HG02840 (cell line): ENCODE measurements around the gene OASL.
"Not testable (repeated sequence)": the region's sequence is repeated elsewhere in the genome, so short reads cannot be mapped to it uniquely, and the experiment has no call there.

Experiments
- ATAC-seq: cut with Tn5 transposase; IDR thresholded peaks from one replicate; pipeline ENCODE4 v1.9.1; 2021; ENCODE audit warnings: mild to moderate bottlenecking, moderate library complexity, moderate number of reproducible peaks; ENCODE audit not compliant: unreplicated experiment, low FRiP score

The OASL gene

DNA sequence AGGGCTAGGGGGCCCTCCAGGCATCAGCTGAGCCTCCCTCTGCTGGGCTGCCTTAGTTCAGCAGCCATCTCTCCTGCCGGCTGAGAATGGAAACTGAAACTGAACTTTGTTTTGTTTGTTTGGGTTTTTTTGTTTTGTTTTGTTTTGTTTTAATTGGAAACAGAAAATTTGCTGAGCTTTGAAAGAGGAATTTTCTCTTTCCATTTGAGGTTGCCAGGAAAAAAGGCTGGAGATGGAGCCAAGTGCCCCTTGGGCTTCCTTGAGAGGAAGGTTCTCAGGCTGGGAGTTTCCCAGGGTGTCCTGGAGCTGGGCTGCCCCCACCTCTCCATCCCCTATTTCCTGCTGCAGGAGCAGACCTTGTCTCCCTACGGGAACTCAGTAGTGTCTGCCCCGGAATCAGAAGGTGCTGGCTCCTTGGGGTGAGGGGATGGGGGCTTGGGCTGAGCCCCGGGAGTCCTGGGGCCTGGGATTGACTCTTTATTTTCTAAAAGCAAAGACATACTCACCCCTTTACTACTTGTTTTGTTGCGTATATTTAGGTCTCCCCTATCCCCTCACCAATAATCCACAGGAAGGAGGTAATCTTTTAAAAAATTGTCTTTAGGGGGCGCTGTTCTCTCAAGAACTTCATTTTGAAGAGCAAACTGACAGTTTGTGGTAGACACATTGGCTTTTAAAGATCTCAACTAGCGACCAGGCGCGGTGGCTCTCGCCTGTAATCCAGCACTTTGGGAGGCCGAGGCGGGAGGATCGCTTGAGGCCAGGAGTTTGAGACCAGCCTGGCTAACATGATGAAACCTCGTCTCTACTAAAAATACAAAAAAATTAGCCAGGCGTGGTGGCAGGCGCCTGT is 21.3 kb upstream of the OASL start:
- ATAC-seq: peak; percentile 66

DNA sequence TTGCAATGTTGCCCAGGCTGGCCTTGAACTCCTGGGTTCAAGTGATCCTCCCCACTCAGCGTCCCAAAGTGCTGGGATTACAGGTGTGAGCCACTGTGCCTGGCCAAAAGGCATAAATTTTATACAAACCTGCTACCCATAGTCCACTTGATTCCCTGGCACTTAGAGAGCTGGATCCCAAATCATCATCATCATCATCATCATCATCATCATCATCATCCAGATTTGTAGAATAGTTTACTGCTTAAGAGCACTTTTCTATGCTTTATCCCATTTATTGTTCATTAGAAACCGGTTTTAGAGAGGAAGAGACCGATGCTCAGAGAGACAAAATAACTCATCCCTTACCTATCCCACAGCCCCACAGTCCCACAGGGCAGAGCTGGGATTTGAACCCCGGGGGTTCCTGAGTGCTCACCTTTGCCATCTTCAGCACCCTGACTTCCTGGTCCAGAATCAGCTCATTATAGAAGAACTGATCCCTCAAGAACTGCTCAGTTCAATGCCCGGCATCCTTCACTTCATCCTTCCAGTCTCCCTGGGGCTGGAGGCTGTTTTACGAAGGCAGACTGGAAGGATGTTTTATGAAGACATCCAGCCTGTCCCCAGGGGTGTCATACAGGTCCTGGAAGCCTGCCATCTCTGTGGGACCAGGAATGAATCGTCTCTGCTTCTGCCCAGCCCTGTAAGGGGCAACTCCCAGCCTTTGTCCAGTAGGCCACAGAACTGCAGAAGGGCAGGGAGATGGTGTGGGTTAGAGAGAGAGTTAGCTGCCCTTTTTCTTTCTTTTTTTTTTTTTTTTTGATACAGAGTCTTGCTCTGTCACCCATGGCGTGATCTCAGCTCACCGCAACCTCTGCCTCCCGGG is 20.2 kb upstream of the OASL start:
- ATAC-seq: no peak

DNA sequence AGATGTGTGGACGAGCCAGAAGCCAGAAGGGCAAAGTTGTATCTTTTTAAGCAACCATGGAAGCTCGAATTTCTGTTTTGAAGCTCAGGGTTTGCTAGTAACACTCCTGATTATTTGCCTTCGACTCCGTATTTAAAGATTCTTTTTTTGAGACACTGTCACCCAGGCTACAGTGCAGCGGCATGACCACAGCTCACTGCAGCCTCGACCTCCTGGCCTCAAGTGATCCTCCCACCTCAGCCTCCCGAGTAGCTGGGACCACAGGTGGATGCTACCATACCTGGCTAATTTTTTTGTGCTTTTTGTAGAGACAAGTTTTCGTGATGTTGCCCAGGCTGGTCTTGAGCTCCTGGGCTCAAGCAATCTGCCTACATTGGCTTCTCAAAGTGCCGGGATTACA is 18.7 kb upstream of the OASL start:
- no peak for ATAC-seq

DNA sequence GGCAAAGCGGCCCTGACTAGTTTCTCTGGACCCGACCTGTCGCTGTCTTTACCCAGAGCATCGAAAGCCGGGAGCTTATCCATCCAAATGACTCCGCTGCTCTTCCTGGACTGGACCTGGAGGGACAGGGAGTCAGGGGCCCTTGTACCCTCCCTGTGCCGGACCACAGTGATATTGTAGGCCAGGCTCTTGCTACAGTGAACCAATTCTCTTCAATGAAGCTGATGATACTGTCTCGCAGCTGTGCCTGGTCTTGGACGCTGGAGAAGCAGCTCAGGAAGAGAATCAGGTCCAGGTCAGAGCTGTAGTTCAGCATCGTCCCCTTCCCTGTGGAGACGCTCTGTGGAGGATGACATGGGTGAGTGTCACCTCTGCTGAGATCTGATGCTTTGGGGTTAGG is 14.7 kb upstream of the OASL start:
- no peak for ATAC-seq

DNA sequence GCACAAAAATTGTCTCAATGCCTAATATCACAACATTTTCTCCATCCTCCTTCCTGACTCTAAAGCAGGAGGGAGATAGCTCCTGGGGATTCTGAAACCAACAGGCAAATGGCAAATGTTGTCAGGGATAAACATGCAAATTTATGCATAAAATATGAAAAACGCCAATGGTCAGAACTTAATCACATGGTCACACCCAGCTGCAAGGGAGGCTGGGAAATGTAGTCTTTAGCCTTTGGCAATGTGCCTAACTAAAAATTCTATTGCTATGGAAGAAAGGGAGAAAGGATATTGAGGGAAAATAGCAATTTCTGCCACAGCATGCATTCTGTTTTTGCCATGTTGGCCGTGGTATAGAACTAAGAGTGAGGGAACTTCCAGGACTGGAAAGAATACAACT is 11.7 kb upstream of the OASL start:
- no peak for ATAC-seq

DNA sequence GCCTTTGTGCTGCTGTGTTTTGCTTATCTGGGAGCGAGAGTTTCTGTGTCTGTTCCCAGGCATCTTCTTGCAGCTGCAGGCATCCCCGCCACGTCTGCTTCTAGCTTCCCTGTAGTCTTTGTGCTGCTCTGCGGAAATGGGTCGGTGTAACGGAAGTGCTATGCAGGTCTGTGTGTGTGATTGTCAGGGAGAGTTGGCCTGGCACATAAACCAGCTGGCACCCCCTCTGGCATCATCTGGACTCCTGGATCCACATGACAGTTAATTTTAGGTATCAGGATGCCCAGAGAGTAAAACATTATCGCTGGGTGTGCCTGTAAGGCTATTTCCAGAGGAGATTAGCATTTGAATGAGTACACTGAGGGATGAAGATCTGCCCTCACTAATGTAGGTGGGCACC is 9.4 kb upstream of the OASL start:
- no peak for ATAC-seq

DNA sequence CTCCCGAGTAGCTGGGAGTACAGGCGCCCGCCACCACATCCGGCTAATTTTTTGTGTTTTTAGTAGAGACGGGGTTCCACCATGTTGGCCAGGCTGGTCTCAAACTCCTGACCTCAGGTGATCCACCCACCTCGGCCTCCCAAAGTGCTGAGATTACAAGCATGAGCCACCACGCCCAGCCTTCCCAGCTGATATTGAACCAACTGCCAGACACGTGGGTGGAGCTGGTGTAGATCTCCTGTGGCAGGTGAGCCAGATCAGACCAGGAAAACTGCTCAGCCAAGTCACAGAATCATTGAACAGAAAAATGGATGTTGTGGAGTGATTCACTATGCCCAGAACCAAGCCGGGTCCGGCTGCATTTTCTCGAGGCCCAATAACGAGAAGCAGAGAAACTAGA is 8.4 kb upstream of the OASL start:
- ATAC-seq: not testable (repeated sequence)

DNA sequence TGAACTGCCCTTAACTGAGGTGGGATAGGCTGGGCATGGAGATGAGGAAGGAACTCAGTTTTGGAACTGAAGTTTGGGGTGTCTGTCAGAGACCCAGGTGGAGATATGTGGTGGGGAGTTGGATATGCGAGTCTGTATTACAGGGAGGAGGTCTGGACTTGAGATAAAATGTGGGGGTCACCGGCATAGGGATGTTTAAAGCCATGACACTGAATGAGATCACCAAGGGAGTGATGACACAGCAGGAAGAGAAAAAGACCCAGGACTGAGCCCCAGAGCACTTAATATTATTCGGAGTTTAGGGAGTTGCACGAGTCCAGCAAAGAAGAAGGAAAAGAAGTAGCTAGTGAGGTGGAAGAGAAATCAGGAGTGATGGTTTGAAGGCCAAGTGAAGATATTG is 4.0 kb upstream of the OASL start:
- no peak for ATAC-seq

DNA sequence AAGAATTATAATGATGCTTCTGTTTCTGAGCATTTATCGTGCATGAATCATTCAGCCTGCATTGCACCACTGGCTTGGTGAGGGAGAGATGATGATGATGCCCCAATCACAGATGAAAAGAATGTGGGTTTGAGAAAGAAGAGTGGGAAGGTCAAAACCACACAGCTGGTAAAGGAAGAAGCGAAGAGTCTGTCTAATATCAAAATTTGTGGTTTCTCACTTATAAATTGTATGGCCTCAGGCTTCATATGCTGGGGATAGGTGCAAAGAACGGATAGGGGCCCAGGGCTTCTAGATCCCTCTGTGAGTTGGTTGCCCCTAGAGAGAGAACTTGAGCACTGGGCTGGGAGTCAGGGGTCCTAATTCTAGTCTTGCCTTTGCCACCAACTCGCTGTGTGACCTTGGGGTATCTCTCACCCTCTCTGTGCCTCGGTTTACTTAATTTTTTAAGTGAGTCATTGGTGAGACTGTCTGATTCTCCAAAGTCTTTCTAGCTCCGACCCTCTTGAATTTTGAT is 2.2 kb downstream of the OASL start:
- no peak for ATAC-seq

DNA sequence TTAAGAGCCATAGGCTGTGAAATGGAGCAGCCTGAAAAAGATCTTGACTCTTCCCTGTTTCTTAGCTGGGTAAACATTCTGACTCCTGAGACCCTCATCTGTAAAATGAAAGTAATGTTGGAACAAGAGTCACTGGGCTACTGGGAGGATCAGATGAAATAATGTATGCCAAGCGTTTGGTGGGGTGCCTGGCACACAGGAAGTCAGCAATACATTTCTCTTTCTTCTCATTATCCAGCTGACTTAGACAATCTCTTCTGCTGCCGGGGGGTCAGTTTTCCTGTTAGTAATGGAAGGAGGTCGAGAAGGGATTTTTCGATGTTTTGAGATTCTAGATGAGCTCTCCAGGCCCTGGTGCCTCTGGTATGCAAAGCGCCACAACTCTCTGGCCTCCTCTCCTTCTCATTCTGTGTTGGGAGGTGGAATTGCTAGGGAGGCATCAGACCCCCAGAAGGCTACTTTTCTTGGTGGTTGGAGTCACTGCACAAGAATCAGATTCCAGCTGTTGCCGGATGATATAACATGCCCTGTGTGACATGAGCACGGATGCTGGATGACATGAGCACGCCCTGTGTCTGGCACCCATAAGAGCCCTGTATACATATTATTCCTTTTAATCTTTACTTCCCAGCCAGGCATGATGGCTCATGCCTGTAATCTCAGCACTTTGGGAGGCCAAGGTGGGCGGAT is 4.3 kb downstream of the OASL start:
- ATAC-seq: no peak

DNA sequence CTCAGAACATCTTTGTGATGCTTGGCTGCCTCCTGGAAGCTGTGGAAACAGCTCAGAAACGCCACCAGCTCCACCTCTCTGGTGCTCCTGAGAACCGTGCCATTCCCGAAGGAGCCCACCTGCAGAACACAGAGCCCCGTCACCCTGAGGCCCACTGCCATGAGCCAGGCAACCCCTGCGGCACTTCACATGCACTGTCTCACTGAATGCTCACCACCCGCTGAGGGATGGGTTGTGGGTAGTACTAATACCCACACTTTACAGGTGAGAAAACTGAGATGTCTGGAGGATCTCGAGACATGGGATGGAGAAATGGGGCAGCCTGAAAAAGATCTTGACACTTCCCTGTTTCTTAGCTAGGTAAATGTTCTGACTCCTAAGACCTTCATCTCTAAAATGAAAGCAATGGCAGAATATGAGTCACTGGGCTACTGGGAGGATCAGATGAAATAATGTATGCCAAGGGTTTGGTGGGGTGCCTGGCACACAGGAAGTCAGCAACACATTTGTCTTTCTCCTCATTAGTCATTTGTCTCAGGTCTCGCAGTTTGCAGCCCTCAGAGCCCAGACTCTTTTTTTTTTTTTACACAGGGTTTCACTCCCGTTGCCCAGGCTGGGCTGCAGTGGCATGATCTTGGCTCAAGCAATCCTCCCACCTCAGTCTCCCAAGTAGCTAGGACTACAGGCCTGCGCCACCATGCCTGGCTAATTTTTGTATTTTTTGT is 5.3 kb downstream of the OASL start:
- ATAC-seq: no peak

DNA sequence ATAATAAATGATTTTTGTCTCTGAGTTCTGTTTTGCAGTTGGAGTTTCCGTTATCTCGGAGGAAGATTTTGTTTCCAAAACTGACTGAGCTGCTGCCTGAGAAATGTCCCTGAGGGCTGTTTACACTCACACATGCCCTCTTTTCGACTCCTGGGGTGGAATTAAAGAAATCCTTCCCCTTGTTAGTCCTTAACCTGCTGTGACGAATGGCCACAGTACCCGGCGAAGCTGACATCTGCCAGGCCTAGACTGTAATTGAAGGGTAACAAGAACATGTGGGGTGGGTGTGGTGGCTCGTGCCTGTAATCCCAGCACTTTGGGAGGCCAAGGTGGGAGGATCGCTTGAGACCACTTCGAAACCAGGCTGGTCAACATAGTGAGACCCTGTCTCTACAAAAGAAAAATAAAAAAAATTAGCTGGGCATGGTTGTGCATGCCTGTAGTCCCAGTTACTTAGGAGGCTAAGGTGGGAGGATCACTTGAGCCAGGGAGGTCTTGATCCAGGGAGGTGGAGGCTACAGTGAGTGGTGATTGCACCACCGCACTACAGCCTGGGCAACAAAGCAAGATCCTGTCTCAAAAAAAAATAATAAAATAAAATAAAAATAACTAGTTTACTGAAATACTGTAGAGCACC is 8.4 kb downstream of the OASL start:
- no peak for ATAC-seq

DNA sequence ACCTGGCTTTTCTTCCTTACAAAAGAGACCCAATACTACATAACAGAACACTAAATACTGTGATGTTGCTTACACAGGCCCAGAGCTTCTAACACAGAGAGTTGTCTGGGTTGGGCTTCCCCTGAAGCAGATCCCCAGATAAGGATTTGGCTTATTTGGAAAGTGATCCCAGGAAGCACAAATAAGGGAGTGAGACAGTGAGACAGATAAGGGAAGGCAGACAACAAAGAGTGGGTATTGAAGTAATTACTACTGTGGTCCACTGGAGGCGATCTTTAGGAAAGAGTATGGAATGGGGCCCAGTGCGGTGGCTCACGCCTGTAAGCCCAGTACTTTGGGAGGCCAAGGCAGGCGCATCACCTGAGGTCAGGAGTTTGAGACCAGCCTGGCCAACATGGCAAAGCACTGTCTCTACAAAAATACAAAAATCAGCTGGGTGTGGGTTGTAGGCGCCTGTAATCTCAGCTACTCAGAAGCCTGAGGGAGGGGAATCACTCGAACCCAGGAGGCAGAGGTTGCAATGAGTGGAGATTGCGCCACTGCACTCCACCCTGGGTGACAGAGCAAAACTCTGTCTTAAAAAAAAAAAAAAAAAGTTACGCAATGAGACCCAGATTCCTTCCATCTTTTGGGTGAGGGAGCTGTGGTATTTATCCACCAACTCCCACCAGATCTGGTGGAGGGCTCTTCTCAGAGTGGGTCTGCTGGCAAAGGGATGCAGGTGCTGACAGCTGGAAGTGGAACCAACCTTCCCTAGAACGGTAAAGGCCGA is 12.6 kb downstream of the OASL start:
- no peak for ATAC-seq

DNA sequence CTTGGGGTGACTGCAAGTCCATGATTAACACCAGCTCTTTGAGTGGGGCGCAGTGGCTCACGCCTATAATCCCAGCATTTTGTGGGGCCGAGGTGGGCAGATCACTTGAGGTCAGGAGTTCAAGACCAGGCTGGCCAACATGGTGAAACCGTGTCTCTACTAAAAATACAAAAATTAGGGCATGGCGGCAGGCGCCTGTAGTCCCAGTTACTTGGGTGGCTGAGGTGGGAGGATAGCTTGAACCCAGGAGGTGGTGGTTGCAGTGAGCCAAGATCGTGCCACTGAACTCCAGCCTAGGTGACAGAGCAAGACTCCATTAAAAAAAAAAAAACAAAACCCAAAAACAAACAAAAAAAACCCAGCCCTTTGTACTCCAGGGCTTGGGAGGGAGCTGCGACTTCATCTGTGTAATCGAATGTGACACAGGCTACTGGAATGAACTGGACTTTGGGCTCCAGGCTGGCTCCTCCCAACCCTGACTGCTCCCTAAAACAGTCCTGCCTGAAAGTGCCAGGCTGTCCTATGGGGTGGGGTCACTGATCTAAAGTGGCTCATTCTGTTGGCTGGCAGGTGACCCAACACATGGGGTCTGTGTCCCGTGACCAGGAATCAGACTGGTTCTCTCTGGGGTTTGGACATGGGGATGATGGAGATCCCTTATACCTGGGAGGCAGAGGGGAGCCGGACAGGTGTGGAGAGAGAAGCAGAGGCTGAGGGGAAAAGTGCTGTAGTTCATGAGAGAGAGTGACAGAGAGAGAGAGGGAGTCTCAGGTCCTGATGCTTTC is 13.4 kb downstream of the OASL start:
- no peak for ATAC-seq

DNA sequence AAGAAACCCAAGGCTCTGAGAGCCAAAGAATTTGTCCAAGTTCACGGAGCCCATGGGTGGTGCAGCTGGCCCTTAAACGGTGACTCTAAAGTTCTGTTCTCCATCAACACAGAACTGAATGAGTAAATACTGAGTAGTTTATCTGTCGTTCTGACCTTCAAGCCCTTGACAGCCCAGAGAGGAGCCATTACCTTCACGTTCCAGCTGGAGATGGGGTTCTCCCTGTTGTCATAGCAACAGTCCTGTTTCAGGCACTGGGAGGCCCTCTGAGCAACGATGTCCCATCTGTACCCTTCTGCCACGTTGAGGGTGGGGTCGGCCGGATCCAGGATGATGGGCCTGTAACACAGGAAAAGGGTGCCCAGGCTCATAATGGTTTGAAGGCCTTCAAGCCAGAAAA is 15.2 kb downstream of the OASL start:
- ATAC-seq: no peak

DNA sequence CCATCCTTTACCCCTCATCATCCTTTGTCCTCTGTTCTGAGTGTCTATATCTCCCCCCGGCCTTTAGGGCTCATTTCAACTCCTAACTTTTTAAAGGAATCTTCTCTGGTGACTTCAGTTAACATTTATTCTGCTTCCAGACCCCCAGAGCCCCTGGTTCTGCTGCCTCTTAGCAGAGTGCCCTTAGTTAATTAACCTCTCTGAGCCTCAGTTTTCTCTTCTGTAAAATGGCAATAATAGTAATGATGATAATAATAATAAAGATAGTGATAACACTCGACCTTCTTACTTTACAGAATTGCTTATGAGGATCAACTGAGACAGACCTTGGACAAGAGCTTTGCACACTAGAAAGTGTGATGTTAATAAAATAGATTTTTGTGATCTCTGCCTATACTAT is 16.3 kb downstream of the OASL start:
- ATAC-seq: no peak

DNA sequence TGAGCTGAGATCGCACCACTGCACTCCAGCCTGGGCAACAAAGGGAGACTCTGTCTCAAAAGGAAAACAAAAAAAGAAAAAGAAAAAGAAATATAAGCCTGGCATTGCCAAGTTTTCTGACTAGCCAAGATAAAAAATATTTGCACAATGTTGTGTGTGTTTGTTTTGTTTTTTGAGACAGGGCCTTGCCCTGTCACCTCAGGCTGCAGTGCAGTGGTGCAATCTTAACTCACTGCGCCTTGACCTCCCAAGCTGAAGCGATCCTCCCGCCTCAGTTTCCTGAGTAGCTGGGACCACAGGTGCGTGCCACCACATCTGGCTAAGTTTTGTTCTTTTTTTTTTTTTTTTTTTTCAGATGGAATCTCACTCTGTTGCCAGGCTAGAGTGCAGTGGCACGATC is 17.3 kb downstream of the OASL start:
- ATAC-seq: no peak

DNA sequence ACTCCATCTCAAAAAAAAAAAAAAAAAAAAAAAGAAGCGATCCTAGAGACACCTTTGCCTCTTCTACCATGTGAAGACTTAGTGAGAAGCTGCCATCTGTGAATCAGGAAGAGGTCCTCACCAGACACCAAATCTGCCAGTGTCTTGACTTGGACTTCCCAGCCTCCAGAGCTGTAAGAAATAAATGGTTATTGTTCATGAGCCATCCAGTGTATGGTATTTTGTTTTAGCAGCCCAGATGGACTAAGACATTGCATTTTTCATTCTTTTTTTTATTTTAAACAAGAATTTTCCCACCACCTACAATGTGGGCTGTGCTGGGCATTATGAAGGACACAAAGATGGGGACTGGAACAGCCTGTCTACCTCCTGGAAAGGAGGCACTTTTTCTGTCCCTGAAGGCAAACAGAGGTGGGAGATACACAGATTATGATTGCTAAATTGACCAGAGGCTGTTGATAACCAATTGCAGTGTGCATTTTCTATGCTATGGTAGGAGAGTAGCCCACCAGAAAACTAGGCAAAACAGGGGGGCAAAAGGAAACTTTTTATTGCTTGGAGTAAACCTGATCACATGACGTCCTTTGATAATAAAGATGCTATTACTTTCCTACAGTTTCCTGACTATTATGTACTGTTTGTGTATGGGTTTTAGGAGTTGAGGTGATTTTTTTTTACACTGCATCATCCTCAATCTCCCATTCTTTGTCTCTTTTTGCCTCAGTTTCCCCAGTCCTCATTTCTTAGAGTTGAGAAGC is 20.0 kb downstream of the OASL start:
- no peak for ATAC-seq
